ENCODE data around the gene PPP1R3C. TPM values are rescaled to one million over a fixed set of nuclear protein-coding genes. Genes with fewer than 3 reads are reported as not detected.

PPP1R3C gene
- polyA plus RNA-seq, 1 donor from 2014 or later: 0.51 TPM

DNA sequence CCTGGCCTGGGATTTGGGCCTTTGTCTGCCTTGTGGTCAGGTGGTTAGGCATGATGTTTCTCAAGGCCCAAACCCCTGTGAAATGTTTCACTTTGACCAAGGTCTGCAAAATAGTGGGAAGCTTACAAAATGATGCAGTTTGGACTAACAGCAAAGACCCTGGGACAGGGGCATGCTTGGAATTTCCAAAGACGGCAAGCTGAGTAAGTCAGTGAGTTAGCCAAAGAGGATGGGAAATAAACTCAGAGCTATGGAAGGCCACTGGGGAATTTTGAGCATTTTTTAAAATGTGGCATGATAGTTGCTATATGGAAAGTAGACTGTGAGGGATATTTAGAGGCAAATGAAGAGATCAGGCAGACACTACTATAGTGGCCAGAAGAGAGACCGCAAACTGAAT lies 31.6 kb upstream of the PPP1R3C start:
- H4K20me1 ChIP-seq (ENCODE audit: insufficient read depth): no peaks in the 10 kb centered on the region
- no peak overlapping the region for H2AFZ ChIP-seq (ENCODE audit: low read depth, low read length)
- H3K4me2 ChIP-seq (ENCODE audit: low read length): no peak overlapping the region
- H3K9me2 ChIP-seq (ENCODE audit: insufficient read depth, low read length): no peaks in the 10 kb centered on the region
- H3K27ac ChIP-seq (ENCODE audit: low read length): no peak overlapping the region
- H3K79me2 ChIP-seq (replicated peaks; ENCODE audit: insufficient read depth, low read length): no peaks in the 10 kb centered on the region
- H3F3A ChIP-seq (ENCODE audit: insufficient read depth, low read length, poor library complexity, severe bottlenecking): no peaks in the 10 kb centered on the region
- TF ChIP-seq POLR2AphosphoS5 (IDR thresholded peaks at IDR 0.05): no peak
- TF ChIP-seq EP300 (conservative IDR thresholded peaks at IDR 0.05; ENCODE audit: poor library complexity, severe bottlenecking): no peak
- TF ChIP-seq, protein P1, sequence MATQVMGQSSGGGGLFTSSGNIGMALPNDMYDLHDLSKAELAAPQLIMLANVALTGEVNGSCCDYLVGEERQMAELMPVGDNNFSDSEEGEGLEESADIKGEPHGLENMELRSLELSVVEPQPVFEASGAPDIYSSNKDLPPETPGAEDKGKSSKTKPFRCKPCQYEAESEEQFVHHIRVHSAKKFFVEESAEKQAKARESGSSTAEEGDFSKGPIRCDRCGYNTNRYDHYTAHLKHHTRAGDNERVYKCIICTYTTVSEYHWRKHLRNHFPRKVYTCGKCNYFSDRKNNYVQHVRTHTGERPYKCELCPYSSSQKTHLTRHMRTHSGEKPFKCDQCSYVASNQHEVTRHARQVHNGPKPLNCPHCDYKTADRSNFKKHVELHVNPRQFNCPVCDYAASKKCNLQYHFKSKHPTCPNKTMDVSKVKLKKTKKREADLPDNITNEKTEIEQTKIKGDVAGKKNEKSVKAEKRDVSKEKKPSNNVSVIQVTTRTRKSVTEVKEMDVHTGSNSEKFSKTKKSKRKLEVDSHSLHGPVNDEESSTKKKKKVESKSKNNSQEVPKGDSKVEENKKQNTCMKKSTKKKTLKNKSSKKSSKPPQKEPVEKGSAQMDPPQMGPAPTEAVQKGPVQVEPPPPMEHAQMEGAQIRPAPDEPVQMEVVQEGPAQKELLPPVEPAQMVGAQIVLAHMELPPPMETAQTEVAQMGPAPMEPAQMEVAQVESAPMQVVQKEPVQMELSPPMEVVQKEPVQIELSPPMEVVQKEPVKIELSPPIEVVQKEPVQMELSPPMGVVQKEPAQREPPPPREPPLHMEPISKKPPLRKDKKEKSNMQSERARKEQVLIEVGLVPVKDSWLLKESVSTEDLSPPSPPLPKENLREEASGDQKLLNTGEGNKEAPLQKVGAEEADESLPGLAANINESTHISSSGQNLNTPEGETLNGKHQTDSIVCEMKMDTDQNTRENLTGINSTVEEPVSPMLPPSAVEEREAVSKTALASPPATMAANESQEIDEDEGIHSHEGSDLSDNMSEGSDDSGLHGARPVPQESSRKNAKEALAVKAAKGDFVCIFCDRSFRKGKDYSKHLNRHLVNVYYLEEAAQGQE (IDR thresholded peaks at IDR 0.05; ENCODE audit: borderline replicate concordance): no peak
- TF ChIP-seq EZH2 (IDR thresholded peaks at IDR 0.05; ENCODE audit: borderline replicate concordance, insufficient read depth, low read length, poor library complexity, severe bottlenecking): no peak
- no peak for TF ChIP-seq TAF1 (IDR thresholded peaks at IDR 0.05; ENCODE audit: low read depth)
- no peak overlapping the region for H3K4me3 ChIP-seq (ENCODE audit: low read length)
- H3K36me3 ChIP-seq (ENCODE audit: insufficient read depth, low read length): no peaks in the 10 kb centered on the region
- no peak overlapping the region for H3K9ac ChIP-seq (ENCODE audit: low read length)
- H3K27me3 ChIP-seq (ENCODE audit: insufficient read depth, low read depth, low read length): no peaks in the 10 kb centered on the region
- H3K9me3 ChIP-seq (ENCODE audit: low read length): no peaks in the 10 kb centered on the region

DNA sequence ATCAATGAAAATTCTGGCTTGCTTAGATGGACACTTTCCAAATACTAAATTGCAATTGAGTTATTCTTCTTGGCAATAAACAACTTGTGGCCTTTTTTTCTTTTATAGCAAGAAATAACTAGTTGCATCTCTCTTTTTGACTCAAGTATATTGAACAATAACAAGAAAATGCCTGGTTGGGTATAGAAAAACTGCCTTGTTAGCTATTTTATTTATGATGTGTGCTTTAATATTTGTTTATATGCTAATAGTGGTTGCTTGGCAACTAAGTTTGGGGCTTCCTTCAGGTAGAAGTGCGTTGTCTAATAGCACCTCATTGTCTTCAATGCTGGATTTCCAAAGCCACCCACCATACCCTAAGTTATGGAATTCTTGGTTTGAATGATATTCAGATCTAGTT lies 30.1 kb upstream of the PPP1R3C start:
- no peaks in the 10 kb centered on the region for H3K9me2 ChIP-seq (ENCODE audit: insufficient read depth, low read length)
- no peaks in the 10 kb centered on the region for H3K27me3 ChIP-seq (ENCODE audit: insufficient read depth, low read depth, low read length)
- H3K4me2 ChIP-seq (ENCODE audit: low read length): no peak overlapping the region
- no peak overlapping the region for H2AFZ ChIP-seq (ENCODE audit: low read depth, low read length)
- no peak overlapping the region for H3K27ac ChIP-seq (ENCODE audit: low read length)
- no peaks in the 10 kb centered on the region for H3K36me3 ChIP-seq (ENCODE audit: insufficient read depth, low read length)
- H3K4me3 ChIP-seq (ENCODE audit: low read length): no peak overlapping the region
- TF ChIP-seq TAF1 (IDR thresholded peaks at IDR 0.05; ENCODE audit: low read depth) (no peak), EZH2 (IDR thresholded peaks at IDR 0.05; ENCODE audit: borderline replicate concordance, insufficient read depth, low read length, poor library complexity, severe bottlenecking) (no peak), CTCF (IDR thresholded peaks at IDR 0.05; ENCODE audit: poor library complexity, severe bottlenecking) (no peak), EP300 (conservative IDR thresholded peaks at IDR 0.05; ENCODE audit: poor library complexity, severe bottlenecking) (no peak), POLR2AphosphoS5 (IDR thresholded peaks at IDR 0.05) (no peak), RAD21 (conservative IDR thresholded peaks at IDR 0.05) (no peak), SMC3 (conservative IDR thresholded peaks at IDR 0.05; ENCODE audit: poor library complexity) (no peak)
- TF ChIP-seq, protein P1 (IDR thresholded peaks at IDR 0.05; ENCODE audit: borderline replicate concordance): no peak
- H3K79me2 ChIP-seq (replicated peaks; ENCODE audit: insufficient read depth, low read length): no peaks in the 10 kb centered on the region
- no peaks in the 10 kb centered on the region for H4K20me1 ChIP-seq (ENCODE audit: insufficient read depth)
- no peak overlapping the region for H3K9ac ChIP-seq (ENCODE audit: low read length)
- no peaks in the 10 kb centered on the region for H3F3A ChIP-seq (ENCODE audit: insufficient read depth, low read length, poor library complexity, severe bottlenecking)
- no peaks in the 10 kb centered on the region for H3K9me3 ChIP-seq (ENCODE audit: low read length)
